Progenitor cell of endocrine pancreas (in vitro differentiated cells): ENCODE data around the gene PTTG1IP. TPM values are rescaled to one million over a fixed set of nuclear protein-coding genes. Genes with fewer than 3 reads are reported as not detected.
A peak's percentile ranks its signal among the peaks of the same experiment; 100 is the strongest.

ENCODE experiments used
- DNase-seq: peaks from one replicate; pipeline ENCODE4 v3.0.0; 2021; ENCODE audit warnings: low spot score; ENCODE audit not compliant: unreplicated experiment
- H3K27ac Mint-ChIP-seq: 2 replicates; pipeline ENCODE4 v1.8.0; 2021; ENCODE audit warnings: mild to moderate bottlenecking, moderate library complexity, mixed read lengths
- H3K27me3 Mint-ChIP-seq: 2 replicates; pipeline ENCODE4 v1.8.0; 2021; ENCODE audit warnings: mixed read lengths
- H3K36me3 Mint-ChIP-seq: 2 replicates; pipeline ENCODE4 v1.8.0; 2022; ENCODE audit warnings: mixed read lengths; ENCODE audit not compliant: insufficient read depth
- H3K4me1 Mint-ChIP-seq: 2 replicates; pipeline ENCODE4 v1.8.0; 2021; ENCODE audit warnings: low read depth, mixed read lengths
- H3K4me3 Mint-ChIP-seq: 2 replicates; pipeline ENCODE4 v1.8.0; 2021; ENCODE audit warnings: low read depth, mild to moderate bottlenecking, moderate library complexity, mixed read lengths
- H3K9me3 Mint-ChIP-seq: 2 replicates; pipeline ENCODE4 v1.8.0; 2021; ENCODE audit warnings: low read depth, mixed read lengths
- CTCF ChIP-seq: fragments of 200-600 bp; sonication (generic); IDR thresholded peaks from one replicate; pipeline ENCODE4 v1.5.0; 2021; ENCODE audit warnings: antibody characterized with exemption, mild to moderate bottlenecking; ENCODE audit not compliant: unreplicated experiment
- total RNA-seq: library from RNA; stranded (reverse); gene quantifications from 2 replicates; pipeline ENCODE4 v1.2.1, GENCODE V29; 2021

The PTTG1IP gene
- total RNA-seq, 1 donor from 2014 or later, result 221 TPM

- Mint-ChIP-seq H3K4me3 (peak overlapping the region; percentile 48), H3K36me3 (peaks cover 4% of the 10 kb centered on the region), H3K27me3 (no peaks in the 10 kb centered on the region), H3K4me1 (peaks cover 58% of the 10 kb centered on the region), H3K27ac (peak overlapping the region; percentile 91), H3K9me3 (no peaks in the 10 kb centered on the region)
- no peak for DNase-seq
- TF ChIP-seq CTCF, result no peak
Measured at GRCh38 chr21:44866780-44867179, 6.7 kb downstream of the PTTG1IP start.

GRCh38 chr21:44865561-44866280 lies 7.8 kb downstream of the PTTG1IP start:
- H3K4me1 Mint-ChIP-seq, result peaks cover 50% of the 10 kb centered on the region

GRCh38 chr21:44862869-44863685 lies 10.4 kb downstream of the PTTG1IP start:
- Mint-ChIP-seq H3K4me3 (no peak overlapping the region), H3K9me3 (no peaks in the 10 kb centered on the region), H3K27ac (peak overlapping the region; percentile 29), H3K4me1 (peaks cover 30% of the 10 kb centered on the region), H3K27me3 (no peaks in the 10 kb centered on the region), H3K36me3 (peaks cover 10% of the 10 kb centered on the region)
- no peak for DNase-seq
- TF ChIP-seq CTCF, result no peak

More at GRCh38 chr21:44865561-44866280, 7.8 kb downstream of the PTTG1IP start:
- Mint-ChIP-seq H3K9me3 (no peaks in the 10 kb centered on the region), H3K4me3 (no peak overlapping the region), H3K36me3 (peaks cover 7% of the 10 kb centered on the region), H3K27ac (peak overlapping the region; percentile 81), H3K27me3 (no peaks in the 10 kb centered on the region)
- DNase-seq, result no peak
- no peak for TF ChIP-seq CTCF

GRCh38 chr21:44858791-44859190 lies 14.7 kb downstream of the PTTG1IP start:
- Mint-ChIP-seq H3K36me3 (peaks cover 23% of the 10 kb centered on the region), H3K4me1 (no peaks in the 10 kb centered on the region)

More at GRCh38 chr21:44858791-44859190, 14.7 kb downstream of the PTTG1IP start:
- no peak for DNase-seq
- no peaks in the 10 kb centered on the region for H3K27me3 Mint-ChIP-seq
- no peak for TF ChIP-seq CTCF
- no peak overlapping the region for H3K27ac Mint-ChIP-seq
- H3K4me3 Mint-ChIP-seq, result no peak overlapping the region
- H3K9me3 Mint-ChIP-seq, result no peaks in the 10 kb centered on the region
